Lung (tissue), 12 donors: ENCODE results near the gene ATG2A. TPM values are rescaled to one million over a fixed set of nuclear protein-coding genes. Genes with fewer than 3 reads are reported as not detected.

Experiments
- ATAC-seq: fragments of 200-7000 bp; cut with Tn5 transposase; one replicate; pipeline ENCODE4 v1.9.1; 2020; ENCODE audit warnings: moderate number of reproducible peaks; ENCODE audit not compliant: insufficient read depth, low FRiP score
- DNase-seq, 3 donors: peaks; one replicate each; pipeline ENCODE4 v3.0.0-alpha.2; 2013 to 2017
- H3K27ac ChIP-seq, 2 donors: one replicate each; pipeline ENCODE4 v1.5.1; 2013; ENCODE audit warnings: mild to moderate bottlenecking in 2 of 2, moderate library complexity in 2 of 2, control low read depth in 1 of 2, inconsistent platforms in 1 of 2, low read depth in 1 of 2, low read length in 1 of 2
- H3K27me3 ChIP-seq, 3 donors: one replicate each; pipeline ENCODE4 v1.5.1; 2013; ENCODE audit warnings: low read length in 2 of 3; ENCODE audit not compliant: control insufficient read depth in 3 of 3, insufficient read depth in 3 of 3
- H3K36me3 ChIP-seq, 4 donors: one replicate each; pipeline ENCODE4 v1.5.1; 2013; ENCODE audit warnings: low read length in 4 of 4, mild to moderate bottlenecking in 1 of 4, moderate library complexity in 1 of 4; ENCODE audit not compliant: control insufficient read depth in 4 of 4, insufficient read depth in 4 of 4
- H3K4me1 ChIP-seq, 5 donors: one replicate each; pipeline ENCODE4 v1.5.1; 2013; ENCODE audit warnings: low read length in 5 of 5, mild to moderate bottlenecking in 2 of 5, moderate library complexity in 1 of 5; ENCODE audit not compliant: control insufficient read depth in 5 of 5, insufficient read depth in 5 of 5
- H3K4me3 ChIP-seq: one replicate; pipeline ENCODE4 v1.5.1; 2013; ENCODE audit warnings: mild to moderate bottlenecking, control low read depth, moderate library complexity
- H3K9ac ChIP-seq, 2 donors: one replicate each; pipeline ENCODE4 v1.5.1; 2013; ENCODE audit warnings: low read length in 2 of 2, control low read depth in 1 of 2; ENCODE audit not compliant: insufficient read depth in 1 of 2
- H3K9me3 ChIP-seq, 4 donors: one replicate each; pipeline ENCODE4 v1.5.1; 2013; ENCODE audit warnings: low read length in 3 of 4, mild to moderate bottlenecking in 1 of 4, moderate library complexity in 1 of 4; ENCODE audit not compliant: control insufficient read depth in 4 of 4, insufficient read depth in 3 of 4
- WGBS, 2 donors: extraction: QIAGEN DNeasy Blood & Tissue Kit; methylation state at CpG; one replicate each; pipeline ENCODE4 v1.1.7; 2013; 5-methylcytosine and 5-hydroxymethylcytosine counted together
- polyA plus RNA-seq, 2 donors: library from polyadenylated mRNA; stranded (reverse); fragments of 200-250 nt; gene quantifications; one replicate each; pipeline ENCODE4 v1.2.1, GENCODE V29; 2013
- total RNA-seq, 2 donors: library from RNA; depleted of rRNA in 1 of 2; stranded (reverse); fragments of >200 nt in 1 of 2; gene quantifications; one replicate each; pipeline ENCODE4 v1.2.1, GENCODE V29; 2014 to 2021
- TF ChIP-seq, protein P1 (sequence below): IDR thresholded peaks from 2 replicates; pipeline ENCODE4 v1.5.1; 2012; ENCODE audit warnings: mild to moderate bottlenecking; ENCODE audit errors: control extremely low read depth, extremely low read depth
- donor health status: control.
- donor health status: control.
- donor health status: Bipolar disorder and iron deficiency.
- donor health status: healthy.
- donor health status: DM: yes; HTN: yes; CAD: no.

Gene ATG2A
- total and polyA plus RNA-seq, 4 donors: 17.4 to 32.5 (median 21.0) TPM

- 43 to 61% methylated on average over 13 of the region's 13 CpGs for WGBS, 2 donors
- Histone ChIP-seq H3K27ac (peak overlapping the region; percentile 34 to 85), H3K4me1 (peaks cover 0 to 38% (median 10%) of the 10 kb centered on the region in 5 donors), H3K9me3 (no peaks in the 10 kb centered on the region), H3K36me3 (peaks cover 0 to 18% (median 3%) of the 10 kb centered on the region in 4 donors), H3K4me3 (no peak overlapping the region), H3K27me3 (no peaks in the 10 kb centered on the region), H3K9ac (no peak overlapping the region)
- ATAC-seq (no peak), DNase-seq (no peak)
- TF ChIP-seq, protein P1, sequence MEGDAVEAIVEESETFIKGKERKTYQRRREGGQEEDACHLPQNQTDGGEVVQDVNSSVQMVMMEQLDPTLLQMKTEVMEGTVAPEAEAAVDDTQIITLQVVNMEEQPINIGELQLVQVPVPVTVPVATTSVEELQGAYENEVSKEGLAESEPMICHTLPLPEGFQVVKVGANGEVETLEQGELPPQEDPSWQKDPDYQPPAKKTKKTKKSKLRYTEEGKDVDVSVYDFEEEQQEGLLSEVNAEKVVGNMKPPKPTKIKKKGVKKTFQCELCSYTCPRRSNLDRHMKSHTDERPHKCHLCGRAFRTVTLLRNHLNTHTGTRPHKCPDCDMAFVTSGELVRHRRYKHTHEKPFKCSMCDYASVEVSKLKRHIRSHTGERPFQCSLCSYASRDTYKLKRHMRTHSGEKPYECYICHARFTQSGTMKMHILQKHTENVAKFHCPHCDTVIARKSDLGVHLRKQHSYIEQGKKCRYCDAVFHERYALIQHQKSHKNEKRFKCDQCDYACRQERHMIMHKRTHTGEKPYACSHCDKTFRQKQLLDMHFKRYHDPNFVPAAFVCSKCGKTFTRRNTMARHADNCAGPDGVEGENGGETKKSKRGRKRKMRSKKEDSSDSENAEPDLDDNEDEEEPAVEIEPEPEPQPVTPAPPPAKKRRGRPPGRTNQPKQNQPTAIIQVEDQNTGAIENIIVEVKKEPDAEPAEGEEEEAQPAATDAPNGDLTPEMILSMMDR: no peak
Observed at GRCh38 chr11:64850979-64851567, 65.9 kb downstream of the ATG2A start.

- WGBS, 2 donors: 82 to 86% methylated on average over 19 of the region's 19 CpGs
- Histone ChIP-seq H3K4me1 (peaks cover 0 to 30% (median 4%) of the 10 kb centered on the region in 5 donors), H3K9me3 (no peaks in the 10 kb centered on the region), H3K9ac (no peak overlapping the region), H3K36me3 (peaks cover 0 to 18% (median 1%) of the 10 kb centered on the region in 4 donors), H3K27me3 (no peaks in the 10 kb centered on the region), H3K4me3 (no peak overlapping the region), H3K27ac (peak overlapping the region; percentile 61 to 66)
- DNase-seq: peak; percentile 33 to 78 (median 54)
- TF ChIP-seq, protein P1: no peak
- no peak for ATAC-seq
Observed at GRCh38 chr11:64849598-64850356, 67.2 kb downstream of the ATG2A start.

DNA sequence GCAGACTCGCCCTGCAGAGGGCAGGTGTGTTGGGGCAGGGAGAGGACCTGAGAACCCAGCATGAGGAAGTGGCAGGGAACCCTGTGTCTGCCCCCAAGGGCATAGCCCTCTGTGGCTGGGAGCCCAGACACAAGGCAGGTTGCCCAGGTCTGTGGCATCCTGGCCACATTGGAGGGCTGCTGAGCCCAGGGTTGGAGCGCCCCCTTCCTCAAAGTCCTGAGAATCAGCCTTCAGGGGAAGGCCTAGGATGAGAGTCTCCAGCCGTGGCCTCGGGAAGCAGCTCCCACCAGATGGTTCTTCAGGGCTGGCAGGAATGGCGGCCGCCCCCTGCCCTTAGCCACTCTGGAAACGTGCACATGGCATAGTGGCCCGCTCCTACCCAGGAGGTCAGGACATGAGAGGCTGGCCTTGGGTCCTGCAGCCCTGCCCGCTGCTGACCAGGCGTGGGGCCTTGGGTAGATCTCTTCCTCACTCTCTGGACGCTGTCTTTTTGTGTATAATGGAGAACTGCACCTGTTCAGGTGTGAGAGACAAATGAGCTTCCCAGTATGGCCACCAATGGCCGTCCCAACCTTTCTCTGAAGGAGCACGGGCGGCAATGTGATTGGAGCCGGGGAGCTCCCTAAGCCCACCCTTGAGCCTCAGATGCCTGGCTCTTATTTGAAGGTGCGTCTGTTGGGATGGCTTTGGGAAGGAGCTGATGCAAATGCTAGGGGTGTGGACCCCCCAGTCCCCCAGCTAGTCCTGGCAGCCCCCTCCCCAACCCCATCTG is 68.0 kb downstream of the ATG2A start:
- no peak overlapping the region for H3K4me3 ChIP-seq
- no peaks in the 10 kb centered on the region for H3K9me3 ChIP-seq
- DNase-seq (no peak), ATAC-seq (no peak)
- H3K27me3 ChIP-seq: no peaks in the 10 kb centered on the region
- TF ChIP-seq, protein P1: no peak
- H3K4me1 ChIP-seq: peaks cover 0 to 23% (median 4%) of the 10 kb centered on the region in 5 donors
- H3K9ac ChIP-seq: no peak overlapping the region
- 83% methylated on average over 15 to 16 of the region's 16 CpGs for WGBS, 2 donors
- peak overlapping the region in 1 of 2 donors; percentile 48 for H3K27ac ChIP-seq
- peaks cover 0 to 13% (median 1%) of the 10 kb centered on the region in 4 donors for H3K36me3 ChIP-seq
